A172 (cell line): ENCODE results near the gene ABAT. TPM values are rescaled to one million over a fixed set of nuclear protein-coding genes. Genes with fewer than 3 reads are reported as not detected.

Source experiments
- DNase-seq: peaks from one replicate; pipeline ENCODE4 v3.0.0-alpha.2; 2015; ENCODE audit warnings: low spot score
- total RNA-seq: library from RNA; depleted of rRNA; stranded (reverse); fragments of >200 nt; shearing (Covaris generic); gene quantifications from 2 replicates; pipeline ENCODE4 v1.2.3, GENCODE V29; 2014; rRNA removed

The ABAT gene
- total RNA-seq, result 0.05 and 0.36 TPM in 2 replicates

DNA sequence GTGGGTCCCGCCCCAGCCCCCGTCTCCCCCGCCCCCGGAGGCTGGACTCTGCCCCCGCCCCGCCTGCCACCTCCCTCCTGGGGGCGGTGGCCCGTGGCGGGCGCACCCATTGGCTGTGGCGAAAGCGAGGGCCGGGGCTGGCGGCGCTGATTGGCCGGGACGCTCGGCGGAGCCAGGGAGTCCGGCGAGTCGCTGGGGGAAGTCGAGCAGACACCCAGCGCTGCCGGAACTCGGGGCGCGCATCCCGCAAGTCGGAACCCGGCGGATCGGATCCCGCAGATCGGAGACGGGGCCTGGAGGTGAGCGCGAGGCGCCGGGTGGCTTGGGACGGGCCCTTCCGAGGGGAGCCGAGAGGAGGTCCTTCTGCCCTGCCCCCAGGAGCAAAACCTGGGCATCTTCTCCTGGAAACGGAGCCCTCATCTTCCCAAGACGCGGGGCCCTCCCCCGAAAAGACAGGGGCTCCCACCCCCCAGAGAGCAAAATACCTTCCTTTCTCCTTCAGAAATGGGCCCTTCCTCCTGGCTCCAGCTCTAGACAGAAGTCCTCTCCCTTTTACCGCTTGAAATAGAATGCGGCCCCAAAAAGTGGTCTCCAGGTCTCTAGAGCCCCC is at the start of gene ABAT:
Gene ABAT, plus strand, starts transcription at position 205 of the 610 bp plus-strand sequence. CDS start 61,123 bp downstream, outside the sequence.
- DNase-seq, result peak; percentile 63

DNA sequence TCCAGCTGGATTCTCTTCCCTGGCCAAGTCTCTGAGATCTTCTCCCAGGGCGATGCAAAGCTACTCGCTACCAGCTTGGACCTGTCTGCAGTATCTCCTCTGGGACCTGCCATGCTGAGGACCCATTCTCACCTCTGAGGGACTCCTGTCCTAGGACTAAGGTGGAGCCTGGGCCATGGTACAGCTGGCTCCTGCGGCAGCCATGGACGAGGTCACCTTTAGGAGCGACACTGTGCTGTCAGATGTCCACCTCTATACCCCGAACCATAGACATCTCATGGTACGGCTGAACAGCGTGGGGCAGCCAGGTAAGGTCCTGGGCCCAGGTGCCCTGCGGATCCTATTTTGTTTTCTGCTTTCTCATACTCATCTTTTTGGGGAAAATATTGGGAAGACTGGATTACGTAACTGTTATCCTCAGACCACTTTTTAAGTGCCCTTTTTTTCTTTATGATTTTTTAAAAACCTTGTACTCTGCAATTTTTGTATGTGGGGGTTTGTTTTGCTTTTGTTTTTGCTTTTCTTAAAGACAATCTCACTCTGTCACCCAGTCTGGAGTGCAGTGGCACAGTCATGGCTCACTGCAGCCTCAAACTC is 48.8 kb upstream of the ABAT start:
- no peak for DNase-seq

DNA sequence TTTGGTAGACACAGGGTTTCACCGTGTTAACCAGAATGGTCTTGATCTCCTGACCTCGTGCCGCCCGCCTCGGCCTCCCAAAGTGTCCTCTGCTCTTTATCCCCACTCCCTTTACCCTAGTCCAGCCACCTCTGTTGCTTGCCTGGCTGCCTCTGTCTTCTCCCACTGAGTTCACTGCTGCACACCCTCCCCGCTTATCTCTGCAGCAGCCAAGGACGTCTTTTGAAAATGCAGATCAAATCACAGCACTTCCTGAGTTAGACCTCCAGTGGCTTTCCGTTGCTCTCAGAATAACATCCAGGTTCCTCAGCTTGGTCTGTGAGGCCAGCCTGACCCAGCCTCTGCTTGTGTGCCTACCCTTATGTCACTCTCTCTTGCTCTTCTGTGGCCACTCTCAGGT is 47.5 kb upstream of the ABAT start:
- DNase-seq, result no peak

DNA sequence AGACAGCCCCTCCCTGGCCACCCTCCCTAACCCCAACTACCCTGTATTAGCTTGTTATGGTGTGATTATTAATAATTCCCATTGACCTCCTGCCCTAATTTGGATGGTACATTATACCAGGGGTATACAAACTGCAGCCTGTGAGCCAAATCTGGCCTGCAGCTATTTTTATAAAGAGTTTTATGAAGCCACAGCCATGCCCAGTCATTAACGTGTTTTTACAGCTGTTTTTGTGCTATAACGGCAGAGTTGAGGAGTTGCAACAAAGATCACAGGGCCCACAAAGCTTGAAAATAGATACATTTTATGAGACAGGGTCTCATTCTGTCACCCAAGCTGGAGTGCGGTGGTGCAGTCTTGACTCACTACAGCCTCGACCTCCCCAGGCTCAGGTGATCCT is 47.0 kb upstream of the ABAT start:
- no peak for DNase-seq

DNA sequence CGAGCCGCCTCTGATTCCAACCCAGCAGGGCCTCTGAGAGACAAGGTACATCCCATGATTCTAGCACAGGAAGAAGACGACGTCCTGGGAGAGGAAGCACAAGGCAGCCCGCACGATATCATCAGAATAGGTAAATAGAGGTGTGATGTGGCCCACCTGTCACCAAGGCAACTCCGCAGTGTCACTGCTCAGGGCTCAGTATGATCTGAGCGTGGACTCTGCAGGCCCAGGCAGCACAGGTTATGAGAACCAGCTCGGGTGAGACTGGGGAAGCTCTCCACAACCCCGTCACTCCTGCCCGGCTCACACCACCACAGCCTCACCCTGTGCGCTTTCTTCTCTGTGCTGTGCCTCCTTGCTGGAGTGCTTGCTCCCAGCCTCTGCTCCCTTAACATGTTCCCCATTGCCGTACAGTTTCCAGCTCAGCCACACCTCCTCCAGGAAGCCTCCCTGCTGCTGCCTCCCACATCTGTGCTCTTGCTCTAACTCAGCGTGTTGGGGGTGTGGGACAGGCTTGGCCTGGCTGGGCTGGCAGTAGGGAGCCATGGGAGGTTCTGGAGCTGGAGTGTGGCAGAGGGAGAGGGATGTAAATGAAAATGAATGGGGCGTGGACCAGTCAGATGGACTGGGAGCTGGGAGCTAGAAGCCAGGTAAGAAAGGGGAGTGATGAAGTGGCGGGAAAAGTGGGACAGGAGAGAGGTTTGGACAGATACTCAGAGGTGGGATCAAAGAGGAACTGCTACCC is 45.3 kb upstream of the ABAT start:
- no peak for DNase-seq

DNA sequence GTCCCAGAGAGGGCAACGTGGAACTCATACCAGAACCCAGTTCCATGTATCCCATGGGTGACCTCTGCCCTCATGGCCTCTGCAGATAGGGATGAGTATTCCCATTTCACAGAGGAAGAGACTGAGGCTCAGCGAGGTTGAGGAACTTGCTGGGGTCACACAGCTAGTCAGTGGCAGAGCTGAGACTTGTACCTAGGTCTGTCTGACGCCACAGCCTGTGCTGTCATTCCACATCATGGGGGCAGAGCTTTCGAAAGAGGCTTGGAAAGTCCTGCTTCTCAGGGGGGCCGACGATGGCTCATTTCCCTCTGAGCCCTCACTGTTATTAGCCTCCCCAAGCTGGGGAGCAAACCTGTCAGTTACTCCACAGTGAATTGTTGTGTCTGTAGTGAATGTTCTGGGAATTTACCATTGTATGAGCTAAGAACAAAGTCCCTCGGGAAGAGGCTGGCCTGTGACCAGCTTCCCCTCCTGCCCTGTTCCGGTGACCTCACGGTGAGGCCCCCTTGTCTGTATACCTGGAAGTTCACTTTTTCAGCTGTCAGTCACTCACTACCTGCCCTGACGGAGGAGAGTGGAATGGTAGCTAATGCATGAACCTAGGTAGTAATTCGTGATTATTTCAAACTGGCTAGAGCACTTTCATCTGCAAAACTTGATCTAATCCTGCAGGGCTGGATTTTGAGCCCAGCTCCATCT is 44.0 kb upstream of the ABAT start:
- DNase-seq, result no peak

DNA sequence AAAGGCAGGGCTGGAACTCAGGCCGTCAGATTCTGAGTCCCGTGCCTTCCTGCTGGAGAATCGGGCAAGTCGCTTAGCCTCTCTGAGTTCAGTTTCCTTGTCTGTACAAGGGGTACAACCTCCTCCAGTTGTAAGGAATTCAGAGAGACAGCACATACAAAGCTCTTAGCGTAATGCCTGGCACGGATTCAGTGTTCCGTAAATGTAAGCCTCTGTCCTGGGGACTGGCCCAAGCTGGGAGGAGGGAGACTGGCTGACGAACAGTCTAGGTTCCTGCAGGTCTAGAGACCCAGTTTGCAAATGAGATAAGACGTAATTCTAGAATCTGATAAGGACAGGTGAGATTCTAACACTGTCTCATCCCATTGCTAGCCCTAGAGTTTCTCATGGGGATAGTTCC is 43.0 kb upstream of the ABAT start:
- no peak for DNase-seq

DNA sequence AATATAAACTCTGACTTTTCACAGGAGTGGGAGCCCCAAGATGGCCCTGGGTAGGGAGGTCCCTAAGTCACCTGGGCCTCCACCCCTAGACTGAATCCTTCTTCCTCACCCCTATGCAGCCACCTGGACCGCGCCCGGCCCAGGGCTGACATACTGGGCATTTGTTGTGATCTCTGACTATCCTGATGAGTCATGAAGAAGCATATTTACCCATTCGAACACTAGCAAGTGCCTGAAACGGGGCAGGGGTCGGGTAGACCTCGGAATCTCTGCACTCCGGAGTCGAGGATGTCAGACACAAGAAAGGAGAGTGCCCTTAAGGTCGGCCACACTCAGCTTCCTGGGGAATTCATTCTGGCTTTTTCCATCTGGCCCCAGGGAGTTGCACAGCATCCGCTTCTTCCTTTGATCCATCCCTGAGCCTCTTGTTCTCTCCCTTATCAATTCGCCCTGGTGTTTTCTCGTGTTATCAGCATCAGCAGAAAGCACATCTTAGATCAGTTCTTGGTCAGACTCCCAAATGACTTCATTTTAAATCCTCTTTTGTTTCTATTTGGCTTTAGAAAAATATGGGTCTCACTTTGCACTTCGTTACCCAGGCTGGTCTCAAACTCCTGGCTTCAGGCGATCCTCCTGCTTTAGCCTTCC is 42.5 kb upstream of the ABAT start:
- no peak for DNase-seq

DNA sequence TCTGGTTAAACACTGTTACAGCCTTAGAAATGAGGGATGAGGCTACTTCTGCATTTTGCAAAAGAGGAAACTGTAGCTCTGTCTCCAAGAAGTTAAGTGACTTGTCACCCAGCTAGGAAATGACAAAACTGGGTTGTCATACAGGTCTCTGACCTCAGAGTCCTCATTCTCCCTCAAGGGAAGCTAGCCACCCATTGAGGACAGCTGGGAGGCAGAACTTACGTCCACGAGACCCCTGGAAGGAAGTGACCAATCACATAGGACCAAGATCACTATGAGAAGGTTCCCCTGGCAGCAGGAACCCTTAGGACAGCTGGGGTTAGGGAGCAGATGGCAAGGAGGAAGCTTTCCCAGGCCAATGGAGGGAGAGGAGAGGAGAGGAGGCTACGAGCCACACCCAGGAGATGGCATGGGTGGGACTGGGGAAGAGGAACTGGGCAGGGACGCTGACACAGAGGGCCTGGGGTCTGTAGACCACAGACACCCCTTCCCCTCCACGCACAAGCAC is 41.7 kb upstream of the ABAT start:
- DNase-seq, result no peak

DNA sequence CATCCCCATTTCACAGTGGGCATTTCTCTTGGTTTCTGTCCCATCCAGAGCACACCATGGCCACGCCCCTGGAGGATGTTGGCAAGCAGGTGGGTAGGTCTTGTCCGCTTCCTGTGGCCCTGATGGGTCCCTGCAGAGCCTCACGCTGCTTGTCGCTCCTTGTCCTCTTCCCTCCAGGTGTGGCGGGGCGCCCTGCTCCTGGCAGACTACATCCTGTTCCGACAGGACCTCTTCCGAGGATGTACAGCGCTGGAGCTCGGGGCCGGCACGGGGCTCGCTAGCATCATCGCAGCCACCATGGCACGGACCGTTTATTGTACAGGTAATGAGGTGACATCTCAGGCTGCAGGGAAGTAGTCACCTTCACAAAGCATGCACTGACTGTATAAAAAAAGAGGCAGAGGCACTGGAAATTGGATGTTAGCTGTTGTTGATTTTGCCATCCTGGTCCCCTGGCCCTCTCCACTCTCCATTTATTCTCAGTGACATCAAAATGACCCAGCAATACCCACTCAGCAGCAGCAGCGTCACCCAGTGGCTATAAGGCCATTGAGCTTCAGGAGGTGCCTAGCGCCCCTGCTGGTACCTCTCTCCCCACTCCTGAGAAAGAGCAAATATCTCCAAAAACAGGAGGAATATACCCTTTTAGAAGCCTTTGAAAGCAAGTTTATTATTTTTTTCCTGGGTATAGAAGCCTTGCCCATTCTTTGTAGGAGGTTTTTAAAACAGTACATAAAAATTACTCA is 39.3 kb upstream of the ABAT start:
- no peak for DNase-seq

DNA sequence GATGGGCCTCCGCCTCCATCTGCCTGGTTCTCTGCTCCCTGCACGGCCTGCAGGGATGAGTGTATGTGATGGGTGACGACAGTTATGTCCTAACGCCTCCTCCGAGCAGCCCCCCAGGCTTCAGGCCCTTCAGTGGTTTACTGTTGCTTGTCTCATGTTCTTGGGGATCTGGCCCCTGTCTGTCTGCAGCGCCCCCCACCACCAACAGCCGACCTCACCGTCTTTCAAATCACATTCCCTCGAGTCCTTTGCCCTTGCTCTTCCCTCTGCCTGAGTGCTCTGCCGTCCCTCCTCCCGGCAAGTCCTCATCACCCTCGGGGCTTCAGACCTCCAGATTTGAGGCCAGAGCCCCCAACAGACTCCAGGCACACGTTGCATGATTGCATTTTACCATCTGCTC is 34.7 kb upstream of the ABAT start:
- no peak for DNase-seq

DNA sequence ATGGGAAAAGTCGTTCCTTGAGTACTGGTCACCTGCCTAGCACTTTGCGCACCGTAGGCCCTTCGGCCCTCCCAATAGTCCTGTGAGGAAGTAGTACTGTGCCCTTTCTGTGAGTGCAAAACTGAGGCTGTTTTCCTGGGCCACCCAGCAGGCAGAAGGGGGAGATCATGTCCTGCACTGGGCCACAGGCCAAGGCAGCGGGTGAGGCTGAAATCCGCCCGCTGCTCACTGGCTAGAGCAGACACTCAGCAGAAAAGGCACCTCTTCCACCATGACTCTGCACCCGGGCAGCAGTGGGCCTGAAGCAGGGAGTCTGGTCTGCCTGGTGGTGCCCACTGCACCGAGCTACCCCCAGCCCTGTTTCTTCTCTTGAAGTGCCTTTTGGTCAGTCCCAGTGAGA is 32.7 kb upstream of the ABAT start:
- no peak for DNase-seq

DNA sequence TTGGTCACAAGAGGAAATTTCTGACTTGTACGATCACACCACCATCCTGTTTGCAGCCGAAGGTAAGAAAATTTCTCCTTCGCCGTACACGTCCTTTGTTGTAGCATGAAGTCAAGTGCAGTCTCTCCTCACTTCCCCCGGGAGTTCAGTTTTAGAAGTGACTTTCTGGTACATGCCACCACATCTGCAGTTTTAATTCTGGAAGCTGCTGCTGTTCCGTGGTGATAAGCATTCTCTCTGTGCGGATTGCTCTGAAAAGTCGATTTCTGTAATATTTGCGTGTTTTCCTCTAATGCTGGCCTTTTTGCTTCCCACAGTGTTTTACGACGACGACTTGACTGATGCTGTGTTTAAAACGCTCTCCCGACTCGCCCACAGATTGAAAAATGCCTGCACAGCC is 32.3 kb upstream of the ABAT start:
- DNase-seq, result no peak

DNA sequence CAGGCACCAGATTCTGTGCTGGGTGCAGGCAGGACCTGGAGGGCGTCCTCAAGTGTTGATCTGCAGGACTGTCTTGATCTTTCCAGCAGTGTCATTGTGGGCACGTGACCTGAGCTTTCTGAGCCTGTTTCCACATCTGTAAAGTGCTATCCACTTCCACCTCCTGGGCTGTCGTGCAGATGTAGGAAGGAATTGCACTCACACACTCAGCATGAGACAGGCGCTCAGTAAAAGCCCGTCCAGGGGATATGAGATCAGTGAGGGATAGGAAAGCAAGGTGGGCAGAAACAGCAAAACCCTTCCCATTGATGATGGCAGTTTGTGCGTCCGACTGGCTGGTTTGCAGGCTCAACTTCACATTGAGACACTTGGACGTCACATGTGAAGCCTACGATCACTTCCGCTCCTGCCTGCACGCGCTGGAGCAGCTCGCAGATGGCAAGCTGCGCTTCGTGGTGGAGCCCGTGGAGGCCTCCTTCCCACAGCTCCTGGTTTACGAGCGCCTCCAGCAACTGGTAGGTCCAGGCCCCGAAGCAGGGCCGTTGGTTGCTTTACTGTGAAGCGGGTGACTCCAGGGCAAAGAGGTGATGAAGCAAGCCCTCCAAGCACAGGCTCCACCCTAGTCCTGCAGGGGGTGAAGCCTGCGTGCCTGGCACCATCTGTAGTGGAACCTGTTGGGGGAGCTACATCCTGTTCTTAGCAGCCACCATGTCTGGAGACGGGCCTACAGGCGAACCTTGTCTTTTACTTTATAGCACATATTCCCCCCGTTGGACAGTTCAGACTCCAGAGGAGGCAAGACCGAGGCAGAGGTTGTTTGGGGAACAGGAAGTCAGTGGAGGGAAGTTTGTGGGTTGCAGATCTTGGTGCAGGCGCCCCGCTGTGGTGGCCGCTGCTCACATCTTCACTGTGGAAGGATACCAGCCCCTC is 29.9 kb upstream of the ABAT start:
- DNase-seq, result no peak

DNA sequence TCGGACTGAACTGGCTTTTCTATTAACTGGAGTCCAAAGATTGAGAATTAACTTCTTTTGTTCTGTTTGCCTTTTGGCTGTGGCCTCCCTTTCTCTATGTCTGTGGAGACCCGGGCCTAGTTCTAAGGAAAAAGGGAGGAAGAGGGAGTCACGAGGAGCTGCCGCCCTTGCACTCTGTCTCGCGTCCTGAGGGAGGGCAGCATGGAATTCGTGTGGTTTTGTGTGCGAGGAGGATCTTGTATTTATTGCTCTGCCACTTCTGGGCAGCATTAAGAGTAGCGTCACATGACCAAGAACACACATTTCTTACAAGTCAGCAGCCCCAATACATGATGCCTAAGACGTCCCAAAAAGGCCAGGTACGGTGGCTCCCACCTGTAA is 29.3 kb upstream of the ABAT start:
- no peak for DNase-seq

DNA sequence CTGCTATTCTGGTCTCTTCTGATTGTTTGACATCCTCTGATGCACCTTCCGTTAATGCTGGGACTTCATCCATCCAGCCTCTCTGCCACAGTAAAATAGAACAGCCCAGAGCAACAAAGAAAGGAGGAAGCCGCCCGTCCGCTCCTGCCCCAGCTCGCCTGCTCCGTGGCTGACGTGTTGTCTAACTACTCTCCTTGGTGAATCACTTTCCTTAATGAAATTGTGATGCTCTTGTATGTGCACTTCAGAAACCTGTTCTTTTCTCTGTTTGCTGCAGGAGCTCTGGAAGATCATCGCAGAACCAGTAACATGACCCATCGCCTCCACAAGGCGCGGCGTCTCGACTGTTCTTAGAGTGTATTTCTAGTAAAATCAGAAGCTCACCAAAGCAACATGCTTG is 28.6 kb upstream of the ABAT start:
- DNase-seq, result no peak

DNA sequence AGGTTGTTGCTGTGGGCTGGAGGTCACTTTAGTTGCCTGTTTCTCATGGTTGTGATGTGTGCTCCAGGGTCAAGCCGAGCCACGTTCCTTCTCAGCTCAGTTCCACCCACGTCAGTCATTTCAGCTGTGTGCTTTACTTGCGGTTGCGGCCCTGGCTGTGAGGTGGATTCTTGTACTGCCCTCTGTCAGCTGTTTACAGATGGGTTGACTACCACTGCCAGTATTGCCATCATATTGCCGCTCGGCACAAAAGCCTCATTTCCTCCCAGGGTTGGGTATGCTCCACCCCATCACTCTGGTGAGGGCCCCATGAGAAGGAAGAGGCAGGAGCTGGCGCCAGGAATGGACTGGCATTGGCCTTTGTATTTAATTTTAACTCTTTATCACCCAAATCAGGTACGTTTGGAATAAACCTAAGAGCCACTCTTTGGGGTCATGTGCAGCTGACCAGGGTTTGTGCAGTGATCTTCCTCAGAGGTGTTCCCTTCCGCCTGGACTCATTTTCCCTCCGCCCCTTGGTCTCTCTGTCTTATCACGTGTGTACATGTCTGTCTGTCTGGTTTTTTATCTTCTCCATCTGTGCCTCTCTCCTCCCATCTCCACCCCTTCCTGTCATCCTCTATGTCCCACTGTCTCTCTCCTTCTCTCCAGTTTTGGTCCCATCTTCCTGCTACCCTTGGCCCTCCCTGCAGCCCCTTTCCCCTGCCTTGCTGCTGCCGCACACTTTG is 27.9 kb upstream of the ABAT start:
- no peak for DNase-seq

DNA sequence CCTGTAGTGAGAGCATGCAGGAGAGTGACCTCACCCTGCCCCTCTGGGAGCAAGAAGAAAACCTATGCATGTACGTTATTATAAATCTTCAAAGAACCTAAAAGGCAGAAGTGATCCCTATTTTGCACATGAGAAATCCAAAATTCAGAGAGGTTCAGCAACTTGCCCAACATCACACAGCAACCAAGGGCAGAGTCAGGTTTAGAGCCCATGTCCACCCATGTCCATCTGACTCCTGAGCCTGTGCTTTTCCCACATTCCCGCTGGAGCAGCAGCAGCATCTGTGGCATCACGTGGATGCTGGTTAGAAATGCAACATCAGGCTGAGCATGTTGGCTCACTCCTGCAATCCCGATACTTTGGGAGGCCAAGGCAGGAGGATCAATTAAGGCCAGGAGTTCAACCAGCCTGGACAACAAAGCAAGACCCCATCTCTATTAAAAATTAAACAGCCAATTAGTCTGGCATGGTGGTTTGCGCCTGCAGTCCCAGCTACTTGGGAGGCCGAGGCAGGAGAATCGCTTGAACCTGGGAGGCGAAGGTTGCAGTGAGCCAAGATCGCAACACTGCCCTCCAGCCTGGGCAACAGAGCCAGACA is 26.6 kb upstream of the ABAT start:
- no peak for DNase-seq

DNA sequence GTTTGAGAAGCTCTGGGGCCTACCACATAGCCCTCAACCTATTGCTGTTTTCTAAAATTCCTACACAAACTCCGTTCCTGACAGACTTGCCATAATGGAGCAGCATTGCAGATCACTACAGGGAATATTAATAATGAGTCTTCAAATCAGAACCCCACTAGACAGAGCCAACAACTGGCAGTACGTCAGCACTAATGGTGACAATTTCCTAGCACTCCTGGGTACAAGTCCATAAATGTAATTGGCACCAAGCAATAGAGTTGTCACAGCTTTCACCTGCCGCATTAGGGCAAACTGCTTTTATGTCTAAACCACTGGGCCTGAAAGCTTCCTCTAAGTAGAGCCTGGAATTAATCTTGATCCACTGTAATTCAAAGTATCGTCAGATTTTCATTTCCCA is 25.5 kb upstream of the ABAT start:
- no peak for DNase-seq
